Stimulated activated CD4-positive, alpha-beta T cell treated with anti-CD3 and anti-CD28 coated beads, Interleukin-12 subunit alpha, Interleukin-12 subunit beta, amount 100 ng/mL, for 4 hours (primary cell): ENCODE results near the gene CCDC85C.

Experiments
- DNase-seq: peaks from one replicate; pipeline ENCODE4 v3.0.0-alpha.2; 2020

Gene CCDC85C

DNA sequence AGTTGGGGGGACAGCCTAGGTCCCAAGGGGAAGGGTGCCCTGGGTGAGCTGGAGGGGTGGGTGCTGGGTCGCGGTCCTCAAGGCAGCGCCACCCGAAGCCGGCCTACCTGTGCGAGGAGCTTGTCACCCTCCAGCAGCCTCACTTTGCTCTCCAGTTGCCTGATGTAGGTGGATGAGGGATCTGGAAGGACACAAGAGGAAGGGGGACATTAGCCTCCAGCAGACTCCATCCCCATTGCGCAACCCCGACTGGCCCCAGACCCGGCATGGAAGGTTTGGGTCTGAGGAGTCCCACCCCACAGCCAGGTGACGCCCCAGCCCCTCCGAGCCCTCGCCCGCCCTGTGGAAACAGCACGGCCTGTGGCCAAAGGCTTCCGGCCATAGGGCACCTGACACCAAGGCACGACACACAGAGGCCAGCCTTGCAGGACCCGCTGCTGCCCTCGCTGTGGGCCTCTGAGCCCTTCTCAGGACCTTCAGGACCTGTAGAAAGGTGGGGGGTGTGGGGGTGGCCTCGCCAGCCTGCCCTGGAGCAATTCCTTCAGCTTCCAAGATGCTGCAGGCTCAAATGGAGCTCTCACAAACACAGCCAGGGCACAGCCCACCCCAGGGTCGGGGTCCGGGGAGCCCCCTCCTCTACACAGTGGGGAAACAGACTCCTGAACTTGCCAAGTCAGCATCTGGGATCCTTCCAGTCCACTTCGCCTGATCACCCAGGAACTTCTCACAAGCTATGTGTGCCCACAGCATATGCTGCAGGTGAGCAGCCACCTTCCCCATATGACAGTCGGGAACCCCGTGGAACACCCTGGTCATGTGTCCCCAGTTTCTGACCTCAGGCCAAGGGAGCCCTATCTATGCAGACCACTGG is 67.9 kb downstream of the CCDC85C start:
- DNase-seq = no peak

DNA sequence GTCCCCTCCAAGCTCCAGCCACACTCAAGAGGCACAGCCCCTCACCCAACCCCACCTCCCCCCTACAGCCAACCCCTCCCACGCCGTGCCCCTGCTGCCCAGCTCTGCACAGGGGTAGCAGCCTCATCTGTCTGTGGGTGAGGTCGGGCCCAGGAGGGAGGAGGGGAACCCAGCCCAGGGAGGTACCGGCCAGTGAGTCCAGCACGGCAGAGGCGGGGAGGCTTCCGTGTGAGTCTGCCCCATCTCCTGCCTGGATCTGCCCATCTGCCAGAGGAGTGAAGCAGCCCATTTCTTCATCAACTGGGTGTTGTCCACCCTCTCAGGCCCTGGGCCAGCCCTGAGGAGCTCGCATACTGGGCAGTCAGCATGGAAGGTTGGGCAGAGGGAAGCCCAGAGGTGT is 68.6 kb downstream of the CCDC85C start:
- no peak for DNase-seq

DNA sequence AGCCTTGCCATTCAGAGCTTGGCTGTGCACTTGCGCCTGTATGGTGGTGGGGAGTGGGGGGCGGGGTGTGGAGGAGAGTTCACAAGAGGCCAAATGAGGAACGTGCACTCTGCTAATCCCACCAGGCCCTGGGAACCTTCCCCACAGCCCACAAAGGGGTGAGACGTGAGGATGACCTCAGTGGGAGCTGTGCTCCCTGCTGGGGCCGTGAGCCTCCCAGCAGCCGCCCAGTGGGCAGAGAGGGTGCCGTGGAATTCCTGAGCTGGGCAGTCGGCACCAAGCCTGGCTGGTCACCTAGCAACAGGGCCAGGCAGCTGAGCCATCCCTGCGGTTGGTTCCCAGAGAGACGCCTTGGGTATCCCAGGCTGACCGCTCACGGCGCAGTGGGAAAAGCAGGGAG is 69.1 kb downstream of the CCDC85C start:
- no peak for DNase-seq

DNA sequence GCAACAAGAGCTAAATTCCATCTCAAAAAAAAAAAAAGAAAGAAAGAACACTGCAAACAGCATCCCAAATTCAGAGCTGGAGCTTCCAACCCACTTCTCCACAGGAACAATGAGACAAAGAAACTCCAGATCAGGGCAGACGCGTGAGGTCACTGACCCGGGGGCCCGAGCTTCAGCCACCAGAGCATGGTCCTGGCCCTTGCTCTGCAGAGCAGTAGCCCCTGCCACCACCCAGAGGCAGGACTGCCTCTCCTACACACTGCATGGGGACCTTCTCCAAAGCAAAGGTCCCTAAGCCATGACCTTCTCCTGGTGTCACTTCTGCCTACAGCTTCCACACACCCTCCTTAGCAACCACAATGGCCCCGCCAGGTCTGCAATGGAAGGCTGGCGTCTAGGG is 69.7 kb downstream of the CCDC85C start:
- no peak for DNase-seq

DNA sequence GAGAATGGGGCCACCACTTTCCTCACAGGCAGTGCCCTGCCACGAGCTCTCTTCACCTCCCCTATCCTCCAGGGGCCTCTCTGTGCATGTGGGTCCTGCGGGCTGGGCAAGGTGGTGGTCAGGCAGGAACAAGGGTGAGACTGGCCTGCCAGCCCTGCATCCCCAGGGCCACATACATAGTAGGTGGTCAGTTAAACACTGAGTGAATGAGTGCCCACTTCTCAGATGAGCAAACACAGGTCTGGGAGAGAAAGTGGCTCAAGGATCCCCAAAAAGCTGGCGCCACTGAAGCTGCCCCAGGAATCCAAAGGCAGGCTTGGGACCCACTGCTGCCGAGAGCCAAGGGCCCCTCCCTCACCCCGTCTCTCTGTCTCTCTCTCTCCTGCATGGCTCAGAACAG is 71.7 kb downstream of the CCDC85C start:
- DNase-seq = no peak

DNA sequence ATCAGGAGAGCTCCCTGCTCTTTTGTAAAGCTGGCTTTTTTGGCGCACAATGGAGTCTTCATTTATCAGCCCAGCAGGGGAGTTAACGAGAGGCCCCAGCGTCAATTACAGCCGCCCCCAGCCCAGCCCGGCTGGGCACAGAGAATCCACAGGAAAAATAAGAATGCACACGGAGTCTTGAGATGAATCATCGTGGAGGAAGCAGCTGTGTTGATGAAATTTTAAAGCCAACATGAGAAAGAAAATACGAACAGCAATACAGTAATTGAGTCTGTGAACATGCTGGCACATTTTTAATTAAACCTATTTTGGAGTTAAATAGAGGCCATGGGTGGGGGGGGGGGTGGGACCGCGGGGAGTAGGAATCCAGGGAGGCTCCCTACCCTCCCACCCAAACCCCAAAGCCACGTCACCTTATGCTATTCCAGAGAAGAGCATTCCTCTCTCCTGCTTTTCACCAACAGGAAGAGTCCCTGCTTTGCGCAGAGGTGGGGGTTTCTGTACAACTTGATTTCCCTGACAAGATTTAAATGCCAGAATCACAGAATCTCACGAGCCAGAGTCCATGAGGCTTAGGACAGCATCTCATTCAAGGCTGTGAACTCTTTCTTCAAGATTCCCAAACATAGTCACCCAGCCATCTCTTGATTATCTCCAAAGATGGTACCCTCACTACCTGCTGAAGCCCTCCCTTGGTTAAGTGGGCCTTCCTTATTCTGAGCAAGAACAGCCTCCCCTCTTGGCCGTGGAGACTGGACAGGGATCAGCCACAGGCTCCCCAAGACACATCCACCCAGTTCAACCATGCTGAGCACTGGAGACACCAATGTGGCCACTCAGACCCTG is 72.5 kb downstream of the CCDC85C start:
- no peak for DNase-seq

DNA sequence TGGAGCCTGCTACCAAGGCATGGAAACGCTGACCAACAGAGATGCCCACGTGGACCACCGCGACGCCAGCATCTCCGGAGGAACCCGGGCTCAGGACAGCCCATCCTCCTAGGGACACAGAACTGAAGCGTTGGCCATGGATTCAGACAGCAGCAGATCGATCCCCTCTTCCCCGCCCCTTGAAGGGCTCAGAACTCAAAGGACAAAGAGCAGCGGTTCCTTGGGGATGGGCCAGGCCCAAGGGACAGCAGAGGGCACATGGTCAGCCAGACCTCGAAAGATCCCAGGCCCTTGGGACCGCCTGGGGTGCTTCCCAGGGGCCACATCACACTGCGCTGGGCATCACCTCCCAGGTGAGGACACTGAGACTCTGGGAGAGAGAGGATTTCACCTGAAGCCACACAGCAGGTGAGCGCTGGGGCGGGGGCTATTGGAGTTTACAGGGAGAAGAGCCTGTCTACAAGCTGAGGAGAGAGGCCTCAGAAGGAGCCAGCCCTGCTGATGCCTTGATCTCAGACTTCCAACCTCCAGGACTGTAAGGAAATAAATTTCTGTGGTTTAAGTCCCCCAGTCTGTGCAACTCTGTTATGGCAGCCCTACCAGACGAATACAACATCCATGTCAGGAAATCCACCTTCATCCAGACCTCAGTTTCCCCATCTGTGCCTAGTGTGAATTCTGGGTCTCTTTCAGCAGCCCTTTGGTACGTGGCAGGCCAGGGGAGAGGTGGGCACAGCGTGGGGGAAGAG is 73.4 kb downstream of the CCDC85C start:
- no peak for DNase-seq

DNA sequence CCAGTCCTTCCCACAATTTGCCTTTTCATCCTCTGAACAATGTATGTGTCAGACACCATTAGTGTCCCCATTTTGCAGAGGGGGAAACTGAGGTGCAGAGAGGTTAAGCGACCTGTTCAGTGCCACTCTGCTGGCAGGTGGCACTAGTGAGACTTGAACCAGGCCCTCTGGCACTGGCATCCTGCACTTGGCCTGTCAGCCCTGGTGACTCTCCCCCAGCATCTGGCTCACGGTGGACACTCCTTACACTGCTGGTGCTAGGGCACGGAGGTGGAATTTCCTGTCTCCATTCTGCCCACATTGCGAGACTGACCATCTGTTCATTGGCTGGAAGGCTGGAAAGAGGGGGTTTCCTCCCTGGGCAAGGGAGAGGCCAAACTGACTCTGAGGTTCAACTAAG is 74.1 kb downstream of the CCDC85C start:
- no peak for DNase-seq

DNA sequence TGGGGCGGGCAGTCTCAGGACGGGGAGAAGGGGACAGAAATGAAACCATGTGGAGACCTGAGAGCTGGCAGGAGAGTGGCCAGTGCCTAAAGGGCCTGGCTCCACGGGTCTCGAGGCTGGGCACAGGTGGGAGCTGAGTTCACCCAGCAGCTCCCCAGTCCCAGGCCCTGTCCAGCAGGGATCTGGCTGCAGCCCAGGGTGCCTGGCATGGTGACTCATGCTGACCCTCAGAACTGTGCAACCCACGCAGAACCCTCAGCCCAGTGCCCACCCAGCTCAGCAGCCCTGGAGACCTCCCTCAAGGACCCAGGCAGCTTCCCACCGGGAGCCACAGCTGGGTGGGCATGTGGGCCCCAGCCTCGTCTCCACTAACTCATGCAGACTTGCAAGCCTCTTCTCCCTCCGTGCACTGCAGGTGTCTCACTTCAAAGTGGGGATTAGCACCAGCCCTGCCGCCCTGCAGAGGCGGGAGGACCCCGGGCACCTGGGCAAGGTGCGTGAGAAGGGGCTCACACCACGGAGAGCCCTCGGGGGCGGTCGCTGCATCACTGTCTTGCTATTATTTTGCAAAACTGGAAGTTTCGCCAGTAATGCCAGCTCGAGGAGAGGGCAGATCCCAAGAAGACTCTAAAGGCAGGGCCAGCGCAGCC is 76.5 kb downstream of the CCDC85C start:
- no peak for DNase-seq

DNA sequence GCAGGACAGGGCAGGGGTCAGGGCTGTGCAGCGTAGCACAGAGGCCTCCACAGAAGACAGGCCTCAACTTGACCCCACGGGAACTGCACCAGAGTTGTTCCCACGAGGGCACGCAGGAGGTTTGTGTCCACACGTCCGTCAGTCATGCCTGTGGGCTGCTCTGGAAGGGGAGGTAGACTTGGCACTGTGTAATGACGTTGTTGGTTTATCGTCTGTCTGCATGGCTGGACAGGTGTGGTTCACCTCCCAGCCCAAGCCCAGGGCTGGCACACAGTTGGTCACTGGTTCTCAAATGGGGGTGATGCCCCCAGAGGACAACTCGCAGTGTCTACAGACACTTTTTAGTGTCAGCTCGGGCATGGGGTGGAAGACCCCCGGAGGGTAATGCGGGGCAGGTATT is 77.0 kb downstream of the CCDC85C start:
- DNase-seq = no peak

DNA sequence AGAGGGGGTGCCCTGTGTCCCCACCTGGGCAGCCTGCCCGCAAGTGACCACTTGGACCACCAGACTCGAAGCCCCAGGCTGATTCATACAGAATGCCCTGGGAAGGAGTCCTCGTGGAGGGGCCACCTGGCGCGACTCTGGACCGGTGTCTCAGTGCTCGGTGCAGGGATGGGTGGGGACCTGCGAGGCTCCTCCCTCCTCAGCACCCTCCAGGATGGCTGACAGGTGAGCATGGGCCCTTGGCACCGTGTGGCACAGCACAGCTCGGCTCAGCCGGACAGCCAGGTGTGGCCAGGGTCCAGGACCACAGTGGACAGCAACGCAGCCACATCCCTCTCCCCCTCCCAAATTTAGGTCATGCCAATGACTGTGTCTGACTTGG is 78.3 kb downstream of the CCDC85C start:
- no peak for DNase-seq

DNA sequence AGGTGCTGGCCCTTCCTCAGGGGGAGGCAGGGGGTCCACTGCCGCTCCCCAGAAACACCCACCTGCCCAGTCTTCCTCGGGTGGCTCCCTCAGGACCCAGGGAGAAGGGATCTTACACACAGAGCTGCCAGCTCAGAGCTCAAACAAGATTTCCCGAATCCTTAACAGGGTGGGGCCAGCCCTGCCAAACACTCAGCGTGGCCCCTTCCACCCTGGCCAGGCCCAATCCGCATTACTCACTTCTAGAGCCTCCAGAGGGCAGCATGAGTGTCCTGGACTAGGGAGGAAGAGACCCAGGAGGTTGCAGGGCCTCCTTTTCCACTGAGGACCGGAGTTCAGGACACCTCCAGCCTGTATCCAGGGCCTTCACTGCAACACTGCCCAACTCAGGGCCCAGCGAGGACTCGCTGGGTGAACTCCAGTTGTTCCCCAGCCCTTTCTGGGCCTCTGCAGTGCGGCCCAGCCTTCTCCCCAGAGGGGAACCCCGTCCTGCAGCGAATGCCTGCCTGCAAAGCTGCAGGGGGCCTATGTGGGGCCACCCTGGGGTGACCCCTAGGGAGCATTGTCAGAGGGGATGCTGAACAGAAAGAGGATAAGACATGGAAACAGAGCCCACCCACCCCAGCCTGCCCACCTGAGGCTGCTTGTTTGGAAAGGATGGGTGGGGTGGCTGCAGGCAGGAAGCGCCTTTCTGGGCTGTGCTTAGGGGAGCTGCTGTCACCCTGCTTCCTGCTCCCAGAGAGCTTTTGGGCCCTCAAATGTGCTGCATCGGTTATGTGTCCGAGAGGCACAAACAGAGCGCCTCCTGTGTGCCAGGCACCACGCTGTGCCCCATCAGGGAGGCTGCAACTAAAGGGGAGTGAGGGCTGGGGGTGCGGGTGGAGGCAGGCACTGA is 79.0 kb downstream of the CCDC85C start:
- no peak for DNase-seq

DNA sequence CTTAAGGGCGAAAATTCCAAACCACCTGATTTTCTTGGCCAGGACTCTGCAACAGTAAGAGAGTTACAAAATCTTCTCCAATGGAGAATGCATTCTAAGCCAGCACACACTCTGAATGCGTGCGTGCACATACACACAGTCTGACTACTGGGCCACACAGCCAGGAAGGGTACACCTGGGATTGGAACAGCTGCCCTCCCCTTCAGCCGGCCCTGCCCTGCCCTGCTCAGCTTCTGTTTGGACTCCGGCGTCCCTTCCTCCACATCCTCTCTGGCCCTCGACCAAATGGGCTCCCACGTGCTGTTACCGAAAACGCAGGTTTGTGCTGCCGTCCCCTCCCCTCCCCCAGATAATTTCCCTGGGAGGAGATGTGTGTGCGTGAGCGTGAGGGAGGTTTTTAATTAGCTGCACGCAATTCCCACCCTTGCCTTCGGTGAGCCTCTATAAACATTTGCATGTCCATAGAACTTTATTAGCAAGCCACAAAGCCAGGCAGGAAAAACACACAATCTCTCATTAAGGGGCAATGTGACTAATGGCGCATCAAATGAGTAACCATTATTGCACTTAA is 79.8 kb downstream of the CCDC85C start:
- DNase-seq = no peak

DNA sequence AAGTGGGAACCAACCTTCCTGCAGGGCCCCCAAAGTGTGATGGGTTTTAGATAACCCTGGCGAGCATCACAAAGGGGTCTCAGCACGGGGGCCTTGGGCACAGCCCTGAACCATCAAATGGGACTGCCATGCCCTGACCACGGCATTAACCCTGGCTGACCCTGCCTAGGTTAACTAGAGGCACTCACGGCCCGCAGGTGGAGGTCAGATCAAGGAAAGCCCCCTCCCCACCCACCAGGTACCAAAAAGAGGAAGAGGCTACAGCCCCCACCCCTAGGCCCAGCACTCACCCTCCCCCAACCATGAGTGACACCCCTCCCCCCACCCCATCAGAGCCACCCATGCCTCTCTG is 80.3 kb downstream of the CCDC85C start:
- no peak for DNase-seq

DNA sequence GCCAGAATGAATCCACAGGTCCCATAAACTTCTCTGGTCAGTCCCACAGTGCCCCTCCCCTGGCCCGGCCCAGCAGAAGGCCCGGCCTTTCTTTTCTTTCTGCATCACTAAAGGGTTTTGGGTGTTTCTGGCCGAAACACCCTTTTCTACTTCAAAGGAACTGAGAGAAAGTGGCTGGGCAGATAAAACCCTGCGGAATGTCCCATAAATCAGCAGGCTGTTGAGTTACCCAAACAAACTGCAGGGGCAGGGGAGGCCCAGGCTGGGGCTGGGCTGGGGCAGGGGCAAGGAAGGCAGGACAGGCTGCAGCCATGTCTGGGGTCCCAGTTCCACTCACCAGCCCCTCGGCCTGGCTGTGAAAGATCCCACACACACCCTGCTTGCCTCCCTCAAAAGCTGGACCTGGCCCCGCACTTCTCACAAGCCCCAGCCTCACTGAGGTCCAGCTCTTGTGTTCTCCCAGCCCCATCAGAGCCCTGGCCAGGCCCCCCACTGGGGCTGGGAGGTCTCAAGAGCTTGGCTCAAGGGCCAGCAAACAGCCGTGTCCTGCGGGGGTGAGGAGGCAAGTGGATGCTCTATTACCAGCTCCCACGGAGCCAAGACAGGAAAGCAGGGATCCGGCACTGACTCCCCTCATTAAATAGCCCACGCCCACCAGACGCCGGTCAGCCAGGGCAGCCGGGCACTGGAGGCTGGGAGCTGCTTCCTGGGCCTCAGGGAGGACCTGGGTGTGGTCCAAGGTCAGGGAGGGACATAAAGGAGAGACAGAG is 80.9 kb downstream of the CCDC85C start:
- no peak for DNase-seq

DNA sequence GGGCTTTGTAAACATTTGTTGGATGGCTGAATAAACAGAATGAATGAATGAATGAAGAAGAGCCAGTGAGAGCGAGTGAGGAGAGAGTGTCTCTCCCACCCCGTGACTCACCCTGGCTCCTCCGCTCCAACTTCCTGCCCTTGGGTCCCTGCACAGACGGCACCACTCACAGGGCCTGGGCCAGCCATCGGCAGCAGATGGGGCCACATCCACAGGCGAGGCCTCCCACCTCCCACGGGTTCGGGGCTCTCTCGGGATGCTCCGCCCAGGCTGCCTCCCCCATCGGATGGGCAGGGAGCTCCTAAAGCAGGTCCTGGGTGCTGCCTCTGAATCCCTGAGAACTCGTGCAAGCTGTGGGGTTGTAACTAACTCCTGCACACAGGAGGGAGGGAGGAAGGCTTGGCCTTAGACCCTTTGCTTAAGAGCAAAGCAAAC is 81.5 kb downstream of the CCDC85C start:
- DNase-seq = no peak

DNA sequence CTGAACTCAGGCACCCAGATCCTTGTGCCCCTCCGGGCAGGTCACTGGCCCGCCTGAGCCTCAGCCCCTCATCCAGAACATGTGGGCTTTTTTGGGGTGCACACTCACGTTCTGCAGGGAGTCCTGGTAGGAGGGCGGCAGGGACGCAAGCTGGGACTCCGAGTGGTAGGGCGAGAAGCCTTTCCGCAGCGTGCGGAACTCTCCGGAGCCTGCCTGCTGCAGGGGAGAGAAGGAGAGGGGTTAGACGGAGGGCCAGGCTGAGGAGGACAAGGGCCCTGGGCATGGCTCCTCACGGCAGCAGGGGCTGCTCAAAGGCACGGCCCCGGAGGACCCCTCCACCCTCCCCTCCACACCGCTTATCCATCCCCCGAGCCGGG is 82.0 kb downstream of the CCDC85C start:
- no peak for DNase-seq

DNA sequence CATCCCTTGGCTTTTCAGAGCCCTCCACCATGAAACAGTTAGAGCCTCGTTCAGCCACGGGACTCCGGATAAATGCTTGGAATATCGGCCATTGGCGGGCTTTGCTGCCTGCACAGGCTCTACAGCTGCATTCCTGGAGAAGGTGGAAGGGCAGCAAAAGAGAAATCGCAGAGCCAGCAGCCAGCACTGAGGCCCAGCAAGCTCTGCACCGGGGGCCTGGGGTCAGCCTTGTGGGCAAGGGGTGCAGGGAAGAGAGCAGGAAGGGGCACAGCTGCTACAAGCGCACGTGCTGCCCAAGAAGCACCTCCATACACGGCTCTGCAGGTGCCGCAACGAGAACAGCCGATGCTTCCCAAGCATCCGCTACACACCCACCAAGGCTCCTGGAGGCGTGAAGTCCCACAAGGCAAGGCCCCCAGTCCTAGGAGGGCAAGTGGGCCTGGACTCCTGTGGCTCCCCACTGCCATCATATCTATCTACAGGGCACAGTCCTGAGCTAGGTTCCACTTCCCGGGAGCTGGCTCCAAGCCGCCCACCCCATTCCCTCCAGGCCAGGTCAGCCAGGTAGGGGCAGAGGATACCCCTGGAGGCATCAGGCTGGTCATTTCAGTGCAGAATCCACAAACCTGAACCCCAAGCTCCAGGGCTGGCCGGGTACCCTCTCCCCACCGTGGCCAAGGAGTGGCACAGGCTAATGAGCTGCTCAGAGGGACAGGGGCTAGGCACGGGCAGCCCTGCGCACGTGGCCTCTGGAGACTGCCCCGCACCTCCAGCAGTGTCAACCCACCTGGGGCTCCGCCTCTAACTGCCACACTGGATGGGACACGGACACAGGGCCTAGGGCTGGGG is 82.6 kb downstream of the CCDC85C start:
- no peak for DNase-seq

DNA sequence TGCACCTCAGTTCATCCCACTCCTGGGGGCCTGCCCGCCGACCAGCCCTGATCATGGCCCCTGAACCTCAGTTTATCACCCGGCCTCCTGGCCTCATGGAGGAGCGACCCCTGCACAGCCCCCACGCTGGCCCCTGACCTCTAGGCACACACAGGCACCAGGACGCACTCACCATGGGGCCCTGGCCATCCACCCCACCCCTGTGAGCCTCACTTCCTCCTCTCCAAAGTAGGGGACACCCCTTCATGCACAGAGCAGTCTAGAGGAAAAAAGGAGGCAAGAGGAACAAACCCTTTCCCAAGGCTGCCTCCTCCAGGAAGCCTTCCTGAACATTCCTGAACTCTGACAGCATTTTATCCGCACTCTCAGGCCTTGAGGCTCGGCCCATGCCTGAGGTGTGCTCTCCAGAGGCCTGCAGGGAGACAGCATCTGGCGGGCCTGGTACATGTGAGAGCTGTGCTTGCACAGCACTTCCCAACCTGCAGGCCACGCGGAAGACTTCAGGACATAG is 83.4 kb downstream of the CCDC85C start:
- DNase-seq = no peak
